ENCODE data around the gene RFPL3.

- TF ChIP-seq CTCF (IDR thresholded peaks at IDR 0.05; ENCODE audit: insufficient read depth, low read length, poor library complexity, severe bottlenecking) (no peak), EZH2phosphoT487 (conservative IDR thresholded peaks at IDR 0.05; ENCODE audit: low read length) (no peak)
These were observed 24.4 kb upstream of the RFPL3 start for GRCh38 chr22:32333141-32333768.
